H1 (cell line): Measurements from ENCODE around the gene TARS3. TPM values are rescaled to one million over a fixed set of nuclear protein-coding genes. Genes with fewer than 3 reads are reported as not detected.

ENCODE experiments used
- CTCF ChIA-PET: fragments of 300-600 bp; sonication (Branson Sonifier 250); formaldehyde crosslinking; loops from one replicate; lab custom pipeline; 2021; ENCODE audit not compliant: partially characterized antibody; lab: Charles Lee
- POLR2A ChIA-PET: fragments of 300-600 bp; sonication (Branson Sonifier 250); formaldehyde crosslinking; loops from one replicate; lab custom pipeline; 2021; ENCODE audit warnings: inconsistent platforms; ENCODE audit not compliant: partially characterized antibody; lab: Charles Lee
- DNase-seq, 2 experiments: peaks; one replicate each; pipeline versions ENCODE4 v3.0.0 to v3.0.0-alpha.2; 2010 to 2022; ENCODE audit warnings: low spot score in 2 of 2, low read depth in 1 of 2, mixed read lengths in 1 of 2
- FAIRE-seq: peaks from 2 replicates; lab custom pipeline; 2011; peaks lifted over from hg19 to GRCh38; lab: Jason Lieb, UNC
- H2AFZ ChIP-seq: 2 replicates; pipeline ENCODE4 v1.8.1; 2012; ENCODE audit warnings: low read length, inconsistent platforms
- H2AK5ac ChIP-seq: 2 replicates; pipeline ENCODE4 v1.6.1; 2013; ENCODE audit warnings: low read depth, low read length
- H2BK120ac ChIP-seq: replicated peaks from 2 replicates; pipeline ENCODE3; 2013; ENCODE audit warnings: low read depth, low read length, inconsistent platforms
- H2BK12ac ChIP-seq: 2 replicates; pipeline ENCODE4 v1.6.1; 2013; ENCODE audit warnings: low read depth, low read length
- H2BK15ac ChIP-seq: 2 replicates; pipeline ENCODE4 v1.6.1; 2013; ENCODE audit warnings: low read length
- H2BK20ac ChIP-seq: 2 replicates; pipeline ENCODE4 v1.6.1; 2013; ENCODE audit warnings: low read length
- H2BK5ac ChIP-seq: 2 replicates; pipeline ENCODE4 v1.6.1; 2013; ENCODE audit warnings: low read depth, low read length
- H3K14ac ChIP-seq: 2 replicates; pipeline ENCODE4 v1.6.1; 2013; ENCODE audit warnings: inconsistent platforms; ENCODE audit not compliant: insufficient read length
- H3K18ac ChIP-seq: 2 replicates; pipeline ENCODE4 v1.6.1; 2013; ENCODE audit warnings: low read length; ENCODE audit errors: extremely low read depth
- H3K23ac ChIP-seq: 2 replicates; pipeline ENCODE4 v1.6.1; 2013; ENCODE audit warnings: inconsistent platforms; ENCODE audit not compliant: insufficient read length
- H3K23me2 ChIP-seq: 2 replicates; pipeline ENCODE4 v1.6.1; 2013; ENCODE audit warnings: low read depth, low read length
- H3K27ac ChIP-seq: 2 replicates; pipeline ENCODE4 v1.6.1; 2011; ENCODE audit warnings: low read depth, low read length, inconsistent platforms
- H3K27me3 ChIP-seq, 4 experiments: replicated peaks in 1 of 4; 1 replicate in 1 of 4; 2 replicates in 3 of 4; pipeline versions ENCODE4 v1.6.1 to v1.8.1; 2011 to 2013; ENCODE audit warnings: low read length in 3 of 4, mild to moderate bottlenecking in 3 of 4, inconsistent platforms in 2 of 4, mixed read lengths in 2 of 4, moderate library complexity in 1 of 4; ENCODE audit not compliant: control insufficient read depth in 3 of 4, insufficient read depth in 3 of 4; ENCODE audit errors: extremely low read depth in 1 of 4
- H3K36me3 ChIP-seq, 4 experiments: 2 replicates each; pipeline versions ENCODE4 v1.6.1 to v1.8.1; 2011 to 2013; ENCODE audit warnings: mild to moderate bottlenecking in 4 of 4, low read length in 3 of 4, moderate library complexity in 2 of 4, control low read depth in 1 of 4, inconsistent platforms in 1 of 4; ENCODE audit not compliant: insufficient read depth in 4 of 4, control insufficient read depth in 2 of 4
- H3K4ac ChIP-seq: replicated peaks from 2 replicates; pipeline ENCODE3; 2013; ENCODE audit warnings: low read length, low read depth, mixed read lengths, inconsistent platforms; ENCODE audit not compliant: insufficient read length
- H3K4me1 ChIP-seq, 4 experiments: replicated peaks in 1 of 4; 1 replicate in 1 of 4; 2 replicates in 3 of 4; pipeline versions ENCODE4 v1.6.1 to v1.8.1; 2011 to 2013; ENCODE audit warnings: low read length in 3 of 4, inconsistent platforms in 2 of 4, mixed read lengths in 1 of 4; ENCODE audit not compliant: insufficient read depth in 4 of 4, control insufficient read depth in 3 of 4
- H3K4me2 ChIP-seq, 2 experiments: 2 replicates each; pipeline versions ENCODE4 v1.6.1 to v1.8.1; 2011 to 2013; ENCODE audit warnings: low read depth in 2 of 2, low read length in 2 of 2, control low read depth in 1 of 2, inconsistent platforms in 1 of 2, mild to moderate bottlenecking in 1 of 2; ENCODE audit not compliant: insufficient read depth in 1 of 2
- H3K4me3 ChIP-seq, 4 experiments: fragments of 200-600, 300-600 bp in 1 of 4; sonication (generic), shearing (Covaris generic), sonication (Bioruptor Twin) in 1 of 4; 2 replicates each; pipeline versions ENCODE4 v1.5.1 to v1.8.1; 2011 to 2016; ENCODE audit warnings: low read length in 4 of 4, low read depth in 3 of 4, control low read depth in 2 of 4, inconsistent platforms in 2 of 4, mild to moderate bottlenecking in 2 of 4, mixed read lengths in 1 of 4, moderate library complexity in 1 of 4; ENCODE audit not compliant: insufficient read depth in 2 of 4; ENCODE audit errors: extremely low read depth in 1 of 4
- H3K56ac ChIP-seq: replicated peaks from 2 replicates; pipeline ENCODE3; 2013; ENCODE audit warnings: low read depth, mild to moderate bottlenecking, mixed read lengths, low read length, inconsistent platforms; ENCODE audit not compliant: insufficient read length
- H3K79me1 ChIP-seq: 2 replicates; pipeline ENCODE4 v1.6.1; 2013; ENCODE audit warnings: low read depth, low read length, control low read depth
- H3K79me2 ChIP-seq, 2 experiments: 2 replicates each; pipeline versions ENCODE4 v1.6.1 to v1.8.1; 2012 to 2013; ENCODE audit warnings: low read length in 2 of 2, mild to moderate bottlenecking in 2 of 2, inconsistent platforms in 1 of 2; ENCODE audit not compliant: insufficient read depth in 2 of 2, control insufficient read depth in 1 of 2
- H3K9ac ChIP-seq, 4 experiments: replicated peaks in 1 of 4; 1 replicate in 1 of 4; 2 replicates in 3 of 4; pipeline versions ENCODE4 v1.6.1 to v1.8.1; 2011 to 2013; ENCODE audit warnings: low read depth in 3 of 4, low read length in 3 of 4, control low read depth in 2 of 4, mild to moderate bottlenecking in 2 of 4, moderate library complexity in 2 of 4, inconsistent platforms in 1 of 4; ENCODE audit errors: extremely low read depth in 1 of 4
- H3K9me3 ChIP-seq, 2 experiments: 2 replicates each; pipeline versions ENCODE4 v1.6.1 to v1.8.1; 2012 to 2013; ENCODE audit warnings: mild to moderate bottlenecking in 2 of 2, moderate library complexity in 2 of 2, control low read depth in 1 of 2, inconsistent platforms in 1 of 2, low read depth in 1 of 2, low read length in 1 of 2, mixed read lengths in 1 of 2; ENCODE audit not compliant: insufficient read depth in 2 of 2
- H4K20me1 ChIP-seq, 2 experiments: replicated peaks in 1 of 2; 2 replicates each; pipeline versions ENCODE3 to v1.8.1; 2011 to 2013; ENCODE audit warnings: inconsistent platforms in 2 of 2, low read length in 2 of 2, mild to moderate bottlenecking in 1 of 2; ENCODE audit not compliant: insufficient read depth in 2 of 2, control insufficient read depth in 1 of 2
- H4K5ac ChIP-seq: 2 replicates; pipeline ENCODE4 v1.6.1; 2013; ENCODE audit warnings: low read length, low read depth, mixed read lengths, inconsistent platforms; ENCODE audit not compliant: insufficient read length
- H4K8ac ChIP-seq: 2 replicates; pipeline ENCODE4 v1.8.0; 2013; ENCODE audit warnings: mild to moderate bottlenecking, moderate library complexity, low read length, inconsistent platforms; ENCODE audit not compliant: insufficient read depth; ENCODE audit errors: extremely low read depth
- H4K91ac ChIP-seq: replicated peaks from 2 replicates; pipeline ENCODE3; 2013; ENCODE audit warnings: low read length, mixed read lengths, inconsistent platforms; ENCODE audit not compliant: insufficient read length
- BACH1 ChIP-seq: IDR thresholded peaks from 2 replicates; pipeline ENCODE4 v1.6.1; 2012; ENCODE audit warnings: low read length, improper control_type of control experiment
- CBX5 ChIP-seq: fragments of 300-800, 300-1000 bp; sonication (generic); IDR thresholded peaks from 2 replicates; pipeline ENCODE4 v1.7.1; 2016; ENCODE audit warnings: antibody characterized with exemption, low read length, low read depth
- CBX8 ChIP-seq: fragments of 300-800, 300-1000 bp; sonication (generic); IDR thresholded peaks from 2 replicates; pipeline ENCODE4 v1.7.1; 2016; ENCODE audit warnings: low read depth, low read length, borderline replicate concordance
- CEBPB ChIP-seq: IDR thresholded peaks from 2 replicates; pipeline ENCODE4 v1.6.1; 2012; ENCODE audit warnings: low read depth, low read length
- CHD2 ChIP-seq: IDR thresholded peaks from 2 replicates; pipeline ENCODE4 v1.6.1; 2012; ENCODE audit warnings: low read length, improper control_type of control experiment
- JUN ChIP-seq: IDR thresholded peaks from 2 replicates; pipeline ENCODE4 v1.6.1; 2011; ENCODE audit warnings: low read depth, mild to moderate bottlenecking, improper control_type of control experiment, low read length
- RXRA ChIP-seq: IDR thresholded peaks from 2 replicates; pipeline ENCODE4 v1.6.1; 2011; ENCODE audit warnings: low read depth, mild to moderate bottlenecking, low read length, moderate library complexity; ENCODE audit not compliant: insufficient read depth
- SIN3A ChIP-seq, 2 experiments: IDR thresholded peaks in 1 of 2; conservative IDR thresholded peaks in 1 of 2; 2 replicates each; pipeline ENCODE4 v1.6.1; 2011 to 2012; ENCODE audit warnings: low read length in 2 of 2, improper control_type of control experiment in 1 of 2, low read depth in 1 of 2, mild to moderate bottlenecking in 1 of 2
- SIX5 ChIP-seq: IDR thresholded peaks from 2 replicates; pipeline ENCODE4 v1.6.1; 2011; ENCODE audit warnings: mild to moderate bottlenecking, low read depth, low read length
- WGBS, 2 experiments: shearing (Covaris generic) in 1 of 2; methylation state at CpG; one replicate each; pipeline versions ENCODE4 v1.1.6 to v1.1.7; 2013 to 2015; ENCODE audit warnings: low lambda C conversion rate in 2 of 2, mixed read lengths in 2 of 2, inconsistent platforms in 1 of 2, low coverage in 1 of 2, missing lambda C conversion rate in 1 of 2; ENCODE audit not compliant: insufficient replicate concordance in 2 of 2, insufficient coverage in 1 of 2, insufficient read length in 1 of 2; ENCODE audit errors: extremely low coverage in 1 of 2, missing lambda C conversion rate in 1 of 2; 5-methylcytosine and 5-hydroxymethylcytosine counted together
- polyA plus RNA-seq, 7 experiments: library from polyadenylated mRNA; depleted of rRNA in 3 of 7; stranded (reverse) in 5 of 7; unstranded in 2 of 7; fragments of >200 nt in 5 of 7; fragments of 200-250 nt in 2 of 7; gene quantifications; 1 replicate in 5 of 7; 2 replicates in 1 of 7; 4 replicates in 1 of 7; pipeline versions ENCODE4 v1.2.1 to v1.2.3, GENCODE V29; 2011 to 2013; ENCODE audit warnings: missing spikeins in 2 of 7, mixed read lengths in 2 of 7
- total RNA-seq: library from RNA; stranded (reverse); fragmentation: NEBNext Ultra II Directional; extraction: Animal tissue kit (Norgen Biotek cat#: 25700); gene quantifications from 2 replicates; pipeline ENCODE4 v1.2.1, GENCODE V29; 2021
- TF ChIP-seq, protein P1 (sequence below), 3 experiments: IDR thresholded peaks; 1 replicate in 2 of 3; 2 replicates in 1 of 3; pipeline versions ENCODE4 v1.5.1 to v1.6.1; 2011; ENCODE audit warnings: low read length in 3 of 3, mild to moderate bottlenecking in 3 of 3, inconsistent platforms in 2 of 3, low read depth in 1 of 3, moderate library complexity in 1 of 3; ENCODE audit not compliant: insufficient read depth in 1 of 3; ENCODE audit errors: control extremely low read depth in 1 of 3
- TF ChIP-seq, protein P2 (sequence below): IDR thresholded peaks from 2 replicates; pipeline ENCODE4 v1.6.1; 2012; ENCODE audit warnings: low read length, inconsistent platforms

The TARS3 gene
- total and polyA plus RNA-seq, 2 of the 8 experiments (the other 6 are each of a cell fraction or from before 2014, with no cell fraction given): 2.1 to 13.9 TPM

DNA sequence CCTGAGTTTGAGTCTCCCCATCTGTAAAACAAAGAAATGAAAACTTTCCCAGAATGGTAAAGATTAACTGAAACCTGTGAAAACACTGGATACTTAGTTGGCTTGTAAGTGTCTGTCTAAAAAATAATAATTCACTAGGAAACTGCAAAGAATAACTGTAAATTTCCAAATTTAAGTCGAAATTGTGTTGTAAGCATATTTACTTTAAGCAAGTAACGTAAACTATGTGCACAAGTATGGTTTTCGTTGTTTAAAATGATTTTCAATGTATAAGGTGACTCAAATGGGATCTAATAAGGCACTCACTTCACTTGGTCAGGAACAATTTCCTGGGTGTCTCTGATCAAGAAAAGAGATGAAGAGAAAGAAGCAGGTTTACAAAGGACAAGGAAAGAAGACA, 8.5 kb upstream of the TARS3 start:
- Histone ChIP-seq H3K27me3 (no peaks in the 10 kb centered on the region), H3K4me1 (no peaks in the 10 kb centered on the region), H4K5ac (no peak overlapping the region), H4K91ac (no peak overlapping the region), H2BK120ac (no peak overlapping the region), H3K79me2 (no peaks in the 10 kb centered on the region), H3K18ac (no peak overlapping the region), H4K8ac (no peak overlapping the region), H2AK5ac (no peak overlapping the region), H3K14ac (no peak overlapping the region), H2BK5ac (no peak overlapping the region), H3K56ac (no peak overlapping the region), H3K4ac (no peak overlapping the region), H3K79me1 (no peaks in the 10 kb centered on the region), H3K4me2 (no peak overlapping the region), H3K23me2 (no peaks in the 10 kb centered on the region), H3K27ac (no peak overlapping the region), H3K4me3 (no peak overlapping the region), H3K9ac (no peak overlapping the region), H4K20me1 (no peaks in the 10 kb centered on the region), H2AFZ (no peak overlapping the region), H3K9me3 (no peaks in the 10 kb centered on the region), H3K36me3 (no peaks in the 10 kb centered on the region), H2BK15ac (no peak overlapping the region), H2BK12ac (no peak overlapping the region), H3K23ac (no peak overlapping the region), H2BK20ac (no peak overlapping the region)
- 100% methylated on average over 3 of the region's 3 CpGs; no CpG with 5 or more reads in 1 of the 2 experiments for WGBS, 2 experiments
- POLR2A ChIA-PET: no interaction called here
- no peak for DNase-seq
- CTCF ChIA-PET: no interaction called here
- FAIRE-seq: no peak
- TF ChIP-seq SIX5: no peak
- no peak for TF ChIP-seq CBX5
- no peak for TF ChIP-seq SIN3A (conservative IDR thresholded peaks at IDR 0.05 in 1 of 2, IDR thresholded peaks at IDR 0.05 in 1 of 2; ENCODE audit: low read depth in 1 of 2, low read length in 2 of 2)
- TF ChIP-seq CBX8: no peak
- TF ChIP-seq CEBPB: no peak
- no peak for TF ChIP-seq CHD2
- TF ChIP-seq JUN: no peak
- TF ChIP-seq, protein P1, sequence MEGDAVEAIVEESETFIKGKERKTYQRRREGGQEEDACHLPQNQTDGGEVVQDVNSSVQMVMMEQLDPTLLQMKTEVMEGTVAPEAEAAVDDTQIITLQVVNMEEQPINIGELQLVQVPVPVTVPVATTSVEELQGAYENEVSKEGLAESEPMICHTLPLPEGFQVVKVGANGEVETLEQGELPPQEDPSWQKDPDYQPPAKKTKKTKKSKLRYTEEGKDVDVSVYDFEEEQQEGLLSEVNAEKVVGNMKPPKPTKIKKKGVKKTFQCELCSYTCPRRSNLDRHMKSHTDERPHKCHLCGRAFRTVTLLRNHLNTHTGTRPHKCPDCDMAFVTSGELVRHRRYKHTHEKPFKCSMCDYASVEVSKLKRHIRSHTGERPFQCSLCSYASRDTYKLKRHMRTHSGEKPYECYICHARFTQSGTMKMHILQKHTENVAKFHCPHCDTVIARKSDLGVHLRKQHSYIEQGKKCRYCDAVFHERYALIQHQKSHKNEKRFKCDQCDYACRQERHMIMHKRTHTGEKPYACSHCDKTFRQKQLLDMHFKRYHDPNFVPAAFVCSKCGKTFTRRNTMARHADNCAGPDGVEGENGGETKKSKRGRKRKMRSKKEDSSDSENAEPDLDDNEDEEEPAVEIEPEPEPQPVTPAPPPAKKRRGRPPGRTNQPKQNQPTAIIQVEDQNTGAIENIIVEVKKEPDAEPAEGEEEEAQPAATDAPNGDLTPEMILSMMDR (IDR thresholded peaks at IDR 0.05; ENCODE audit: control extremely low read depth in 1 of 3, insufficient read depth in 1 of 3, low read depth in 1 of 3, low read length in 3 of 3): no peak
- TF ChIP-seq BACH1: no peak
- TF ChIP-seq, protein P2, sequence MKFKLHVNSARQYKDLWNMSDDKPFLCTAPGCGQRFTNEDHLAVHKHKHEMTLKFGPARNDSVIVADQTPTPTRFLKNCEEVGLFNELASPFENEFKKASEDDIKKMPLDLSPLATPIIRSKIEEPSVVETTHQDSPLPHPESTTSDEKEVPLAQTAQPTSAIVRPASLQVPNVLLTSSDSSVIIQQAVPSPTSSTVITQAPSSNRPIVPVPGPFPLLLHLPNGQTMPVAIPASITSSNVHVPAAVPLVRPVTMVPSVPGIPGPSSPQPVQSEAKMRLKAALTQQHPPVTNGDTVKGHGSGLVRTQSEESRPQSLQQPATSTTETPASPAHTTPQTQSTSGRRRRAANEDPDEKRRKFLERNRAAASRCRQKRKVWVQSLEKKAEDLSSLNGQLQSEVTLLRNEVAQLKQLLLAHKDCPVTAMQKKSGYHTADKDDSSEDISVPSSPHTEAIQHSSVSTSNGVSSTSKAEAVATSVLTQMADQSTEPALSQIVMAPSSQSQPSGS: no peak
- no peak for TF ChIP-seq RXRA
